Brain pericyte (primary cell): ENCODE results near the gene EGFL7.

Experiments
- DNase-seq: peaks from one replicate; pipeline ENCODE4 v3.0.0-alpha.2; 2012; ENCODE audit warnings: low read depth, low spot score

The EGFL7 gene

DNA sequence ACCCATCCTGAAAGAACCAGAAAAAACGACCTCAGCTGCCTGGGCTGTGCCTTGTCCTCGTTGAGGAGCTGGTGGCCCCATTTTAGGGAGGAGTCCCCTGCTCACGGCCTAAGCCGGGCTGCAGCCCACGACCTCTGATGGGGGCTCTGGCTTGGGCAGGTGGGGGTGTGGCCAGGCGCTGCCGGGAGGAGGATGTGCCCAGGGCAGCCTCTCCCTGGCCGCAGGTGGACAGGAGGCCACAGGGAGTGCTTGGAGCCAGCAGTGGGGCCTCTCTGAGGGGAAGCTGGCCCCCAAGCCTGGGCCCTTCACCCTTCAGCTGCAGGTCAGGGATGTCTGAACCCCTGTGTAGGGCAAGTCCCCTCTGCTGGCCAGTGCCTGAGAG is 52.2 kb downstream of the EGFL7 start:
- DNase-seq, result no peak

DNA sequence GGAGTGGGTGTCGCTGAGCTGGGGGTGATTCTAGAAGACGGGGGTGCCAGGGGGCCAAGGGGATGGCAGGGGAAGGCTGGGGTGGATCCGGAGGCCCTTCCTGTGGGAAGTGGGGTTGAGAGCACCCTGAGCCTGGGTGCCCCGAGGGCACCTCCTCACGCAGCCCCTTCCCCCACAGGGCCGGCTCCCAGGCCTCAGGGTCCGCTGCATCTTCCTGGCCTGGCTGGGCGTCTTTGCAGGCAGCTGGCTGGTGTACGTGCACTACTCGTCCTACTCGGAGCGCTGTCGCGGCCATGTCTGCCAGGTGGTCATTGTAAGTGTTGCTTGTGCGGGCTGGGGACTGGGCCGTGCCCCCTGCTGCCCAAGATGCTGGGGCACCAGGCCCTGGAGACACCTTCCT is 54.7 kb downstream of the EGFL7 start:
- no peak for DNase-seq

DNA sequence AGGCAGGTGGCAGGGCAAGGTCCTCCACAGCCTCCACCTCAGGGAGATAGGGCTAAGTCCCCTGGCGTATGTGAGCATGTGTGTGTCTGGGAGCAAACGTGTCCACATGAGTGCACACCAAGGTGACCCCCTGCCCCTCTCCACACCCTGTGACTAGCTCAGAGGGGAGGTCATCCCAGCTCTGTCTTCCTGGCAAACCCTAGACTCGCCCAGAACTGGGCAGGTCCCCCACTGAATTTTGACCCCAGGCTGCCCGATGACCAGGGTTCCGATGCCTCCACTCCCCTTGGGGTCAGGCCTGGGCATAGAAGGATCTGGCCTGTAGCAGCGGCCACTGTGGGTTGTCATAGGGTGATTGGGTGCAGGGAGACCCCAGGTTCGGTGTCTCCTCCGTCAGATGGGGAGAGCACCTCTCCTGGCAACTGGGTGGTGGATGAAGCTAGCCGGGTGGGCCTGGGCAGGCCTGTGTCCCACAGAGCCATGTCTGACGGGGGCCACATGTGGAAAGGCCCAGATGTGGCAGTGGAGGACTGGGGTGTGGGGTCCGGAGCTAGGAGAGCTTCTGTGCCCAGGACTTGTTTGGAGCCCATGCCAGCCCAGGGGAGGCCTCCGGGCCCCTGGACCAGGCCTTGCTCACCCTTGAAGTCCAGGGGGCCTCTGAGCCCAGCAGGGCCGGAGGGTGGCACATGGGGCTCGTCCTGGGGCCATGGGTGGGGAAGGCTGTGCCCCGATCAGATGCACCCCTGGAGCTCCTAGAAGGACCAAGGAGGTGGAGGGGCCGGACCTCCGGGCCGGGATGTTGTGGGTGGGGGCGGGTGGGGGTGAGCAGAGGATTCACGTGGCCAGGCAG is 55.9 kb downstream of the EGFL7 start:
- DNase-seq, result no peak

DNA sequence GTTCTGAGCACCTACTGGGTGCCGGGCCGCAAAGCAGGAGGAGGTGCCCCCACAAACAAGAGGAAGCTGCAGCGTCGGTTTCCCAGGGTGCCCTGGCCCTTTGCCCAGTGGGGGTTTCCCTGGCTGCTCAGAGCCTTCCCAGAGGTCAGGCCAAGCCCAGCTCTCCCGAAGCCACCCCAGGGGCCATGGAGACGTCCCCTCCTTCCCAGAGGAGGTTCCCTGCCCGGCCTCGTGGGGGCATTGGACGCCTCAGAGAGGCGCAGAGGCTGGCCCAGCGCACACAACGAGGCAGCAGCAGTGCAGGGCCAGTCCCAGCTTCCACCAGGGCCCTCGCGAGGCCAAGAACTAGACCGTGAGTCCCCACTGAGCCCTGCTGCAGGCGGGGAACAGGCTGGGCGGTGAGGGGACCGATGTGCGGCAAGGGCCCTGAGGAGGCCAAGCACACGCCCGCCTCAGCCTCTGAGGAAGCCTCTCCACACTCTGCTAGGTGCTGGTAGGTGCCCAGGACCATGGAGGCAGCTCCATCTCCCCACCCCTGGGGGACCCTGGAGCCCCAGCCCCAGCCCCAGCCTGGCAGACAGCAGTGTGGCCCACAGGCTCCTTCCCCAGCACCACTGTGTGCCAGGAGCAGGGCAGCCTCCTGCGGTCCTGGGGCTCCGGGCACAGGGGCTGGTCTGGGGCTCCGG is 56.6 kb downstream of the EGFL7 start:
- DNase-seq, result no peak

DNA sequence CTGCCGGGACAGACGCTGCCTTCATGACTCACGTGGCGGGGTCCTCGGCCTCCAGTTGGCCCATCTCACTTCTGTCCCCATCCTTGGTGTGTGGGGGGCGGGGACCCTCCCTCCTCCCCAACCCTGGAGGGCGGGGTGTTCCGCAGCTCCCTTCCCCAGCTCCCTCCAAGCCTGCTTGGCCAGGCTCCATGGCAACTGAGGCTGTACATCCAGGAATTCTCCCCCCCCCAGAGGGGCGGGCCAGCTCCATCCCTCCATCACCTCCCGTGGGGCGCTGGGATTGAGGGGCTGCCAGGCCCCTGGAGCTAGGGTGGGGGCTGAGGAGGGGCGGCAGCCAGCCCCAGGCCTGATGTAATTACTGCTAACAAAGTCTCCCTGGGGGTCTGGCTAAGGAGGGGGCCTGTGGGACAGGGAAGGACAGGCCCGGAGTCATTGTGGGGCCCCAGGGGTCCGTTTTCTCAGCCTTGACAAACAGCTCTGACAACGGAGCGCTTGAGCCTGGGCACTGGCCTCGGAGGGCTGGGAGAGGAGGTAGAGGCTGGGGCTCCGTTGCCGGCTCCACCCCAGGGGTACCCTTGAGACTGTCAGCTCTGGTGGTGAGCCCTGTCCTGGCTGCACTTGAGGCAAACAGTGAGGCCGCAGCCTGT is 57.7 kb downstream of the EGFL7 start:
- no peak for DNase-seq

DNA sequence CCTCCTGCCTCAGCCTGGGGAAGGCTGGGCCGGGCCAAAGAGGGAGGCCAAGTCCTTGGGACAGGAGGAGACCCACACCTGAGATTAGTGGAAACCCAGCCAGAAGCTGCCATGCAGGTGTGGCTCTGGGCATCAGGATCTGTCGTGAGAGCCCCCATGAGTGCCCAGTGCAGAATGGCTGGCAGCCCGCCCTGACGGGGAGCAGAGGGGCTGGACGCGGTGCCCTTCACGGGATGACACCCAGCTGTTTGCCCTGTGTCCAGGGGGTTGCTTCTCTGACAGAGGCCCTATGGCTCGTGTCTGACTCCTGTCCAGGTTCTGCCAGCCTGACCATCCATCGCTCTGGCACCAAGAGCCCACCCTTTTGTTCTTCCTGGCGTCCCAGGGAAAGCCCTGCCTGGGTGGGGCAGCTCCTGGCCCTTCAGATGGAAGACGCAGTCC is 58.2 kb downstream of the EGFL7 start:
- no peak for DNase-seq

DNA sequence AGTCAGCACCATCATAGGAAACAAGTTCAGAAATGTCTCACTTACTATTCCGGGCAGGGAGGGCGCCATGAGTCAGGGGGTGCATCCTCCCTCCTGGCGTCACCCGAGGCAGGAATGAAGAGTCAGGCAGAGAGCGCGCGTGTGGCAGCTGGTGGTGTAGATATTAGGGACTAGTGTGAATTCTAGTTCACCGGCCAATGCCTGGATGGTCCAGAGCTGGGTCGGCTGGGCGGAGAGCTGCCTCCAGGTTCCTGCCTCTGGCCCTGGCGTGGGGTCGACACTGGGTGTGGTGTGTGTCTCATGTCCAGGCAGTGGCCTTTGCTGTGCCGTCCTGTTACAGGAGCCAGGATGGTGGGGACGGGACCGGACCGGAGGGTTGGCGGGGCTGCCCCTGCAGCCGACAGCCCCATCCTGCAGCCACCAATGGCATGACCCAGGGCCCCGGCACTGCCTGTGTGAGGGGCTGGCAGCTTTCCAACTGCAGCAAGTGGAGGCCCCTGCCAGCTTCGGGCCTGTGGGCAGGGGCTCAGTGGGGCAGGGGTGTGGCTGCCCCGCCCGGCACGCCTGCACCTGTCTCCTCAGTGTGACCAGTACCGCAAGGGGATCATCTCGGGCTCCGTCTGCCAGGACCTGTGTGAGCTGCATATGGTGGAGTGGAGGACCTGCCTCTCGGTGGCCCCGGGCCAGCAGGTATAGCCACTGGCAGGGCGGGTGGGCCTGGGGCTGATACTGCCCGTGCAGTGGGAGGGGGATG is 58.8 kb downstream of the EGFL7 start:
- DNase-seq, result no peak
